Epithelial cell of proximal tubule (primary cell): ENCODE results near the gene CCDC85B. TPM values are rescaled to one million over a fixed set of nuclear protein-coding genes. Genes with fewer than 3 reads are reported as not detected.

Experiments
- DNase-seq: peaks from one replicate; pipeline ENCODE4 v3.0.0-alpha.2; 2011; ENCODE audit warnings: low read depth
- H3K4me3 ChIP-seq: 2 replicates; pipeline ENCODE4 v1.5.1; 2011; ENCODE audit warnings: low read depth, mild to moderate bottlenecking, low read length
- total RNA-seq: library from RNA; depleted of rRNA; stranded (reverse); fragments of >200 nt; gene quantifications from 2 replicates; pipeline ENCODE4 v1.2.3, GENCODE V29; 2015
- TF ChIP-seq, protein P1 (sequence below): conservative IDR thresholded peaks from 2 replicates; pipeline ENCODE4 v1.5.1; 2012; ENCODE audit warnings: low read depth, mild to moderate bottlenecking, low read length

The CCDC85B gene
- total RNA-seq, 1 donor from 2014 or later = 94.2 TPM

DNA sequence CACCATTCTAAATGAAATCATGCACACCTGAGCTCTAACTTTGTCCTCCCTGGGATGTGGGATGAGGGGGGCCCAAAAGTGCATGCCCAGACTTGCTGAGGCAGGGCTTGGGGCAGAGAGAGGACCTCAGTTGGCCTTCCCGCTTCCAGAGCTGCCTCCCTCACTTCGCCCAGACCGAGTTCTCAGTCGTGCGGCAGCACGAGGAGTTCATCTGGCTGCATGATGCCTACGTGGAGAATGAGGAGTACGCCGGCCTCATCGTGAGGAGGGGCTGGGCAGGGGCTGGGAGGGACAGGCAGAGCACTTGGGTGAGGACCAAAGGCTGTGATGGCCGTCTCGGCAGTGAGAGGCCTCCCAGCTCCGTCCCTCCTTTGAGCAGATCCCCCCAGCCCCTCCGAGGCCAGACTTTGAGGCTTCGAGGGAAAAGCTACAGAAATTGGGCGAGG lies 40.7 kb upstream of the CCDC85B start:
- TF ChIP-seq, protein P1, sequence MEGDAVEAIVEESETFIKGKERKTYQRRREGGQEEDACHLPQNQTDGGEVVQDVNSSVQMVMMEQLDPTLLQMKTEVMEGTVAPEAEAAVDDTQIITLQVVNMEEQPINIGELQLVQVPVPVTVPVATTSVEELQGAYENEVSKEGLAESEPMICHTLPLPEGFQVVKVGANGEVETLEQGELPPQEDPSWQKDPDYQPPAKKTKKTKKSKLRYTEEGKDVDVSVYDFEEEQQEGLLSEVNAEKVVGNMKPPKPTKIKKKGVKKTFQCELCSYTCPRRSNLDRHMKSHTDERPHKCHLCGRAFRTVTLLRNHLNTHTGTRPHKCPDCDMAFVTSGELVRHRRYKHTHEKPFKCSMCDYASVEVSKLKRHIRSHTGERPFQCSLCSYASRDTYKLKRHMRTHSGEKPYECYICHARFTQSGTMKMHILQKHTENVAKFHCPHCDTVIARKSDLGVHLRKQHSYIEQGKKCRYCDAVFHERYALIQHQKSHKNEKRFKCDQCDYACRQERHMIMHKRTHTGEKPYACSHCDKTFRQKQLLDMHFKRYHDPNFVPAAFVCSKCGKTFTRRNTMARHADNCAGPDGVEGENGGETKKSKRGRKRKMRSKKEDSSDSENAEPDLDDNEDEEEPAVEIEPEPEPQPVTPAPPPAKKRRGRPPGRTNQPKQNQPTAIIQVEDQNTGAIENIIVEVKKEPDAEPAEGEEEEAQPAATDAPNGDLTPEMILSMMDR = no peak
- no peak for DNase-seq
- no peak overlapping the region for H3K4me3 ChIP-seq

DNA sequence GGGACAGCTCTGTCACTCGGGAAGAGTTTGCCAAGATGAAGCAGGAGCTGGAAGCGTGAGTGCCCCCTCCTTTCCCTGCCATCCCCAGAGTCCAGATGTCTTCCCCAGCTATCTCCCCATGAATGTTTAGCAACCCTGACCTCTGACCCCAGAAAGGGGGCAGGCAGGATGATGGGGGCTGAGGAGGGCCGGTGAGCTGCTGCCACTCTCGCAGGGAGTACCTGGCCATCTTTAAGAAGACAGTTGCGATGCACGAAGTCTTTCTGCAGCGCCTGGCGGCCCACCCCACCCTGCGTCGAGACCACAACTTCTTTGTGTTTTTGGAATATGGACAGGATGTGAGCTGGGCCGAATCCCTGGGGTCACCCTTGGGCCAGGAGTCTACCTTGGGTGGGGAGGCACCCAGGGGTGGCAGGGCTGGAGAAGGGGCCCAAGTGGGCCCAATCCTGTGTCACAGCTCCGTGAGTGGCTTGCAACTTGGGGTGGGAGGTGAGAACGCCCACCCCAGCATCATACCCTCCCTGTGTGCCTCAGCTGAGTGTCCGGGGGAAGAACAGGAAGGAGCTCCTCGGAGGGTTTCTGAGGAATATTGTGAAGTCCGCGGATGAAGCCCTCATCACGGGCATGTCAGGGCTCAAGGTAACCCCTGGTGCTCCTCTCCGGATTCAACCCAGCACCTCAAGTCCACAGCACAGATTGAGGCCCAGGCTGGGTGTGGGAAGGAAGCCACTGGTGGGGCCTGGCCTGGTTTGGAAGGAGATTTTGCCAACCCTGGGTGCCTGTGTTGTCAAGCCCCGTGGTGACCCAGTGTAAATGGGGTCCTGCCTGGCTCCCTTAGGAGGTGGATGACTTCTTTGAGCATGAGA lies 40.0 kb upstream of the CCDC85B start:
- no peak overlapping the region for H3K4me3 ChIP-seq
- no peak for DNase-seq
- TF ChIP-seq, protein P1 = no peak

GRCh38 chr11:65851083-65851579 lies 39.3 kb upstream of the CCDC85B start:
- H3K4me3 ChIP-seq = no peak overlapping the region
- no peak for DNase-seq
- TF ChIP-seq, protein P1 = peak; percentile 58

DNA sequence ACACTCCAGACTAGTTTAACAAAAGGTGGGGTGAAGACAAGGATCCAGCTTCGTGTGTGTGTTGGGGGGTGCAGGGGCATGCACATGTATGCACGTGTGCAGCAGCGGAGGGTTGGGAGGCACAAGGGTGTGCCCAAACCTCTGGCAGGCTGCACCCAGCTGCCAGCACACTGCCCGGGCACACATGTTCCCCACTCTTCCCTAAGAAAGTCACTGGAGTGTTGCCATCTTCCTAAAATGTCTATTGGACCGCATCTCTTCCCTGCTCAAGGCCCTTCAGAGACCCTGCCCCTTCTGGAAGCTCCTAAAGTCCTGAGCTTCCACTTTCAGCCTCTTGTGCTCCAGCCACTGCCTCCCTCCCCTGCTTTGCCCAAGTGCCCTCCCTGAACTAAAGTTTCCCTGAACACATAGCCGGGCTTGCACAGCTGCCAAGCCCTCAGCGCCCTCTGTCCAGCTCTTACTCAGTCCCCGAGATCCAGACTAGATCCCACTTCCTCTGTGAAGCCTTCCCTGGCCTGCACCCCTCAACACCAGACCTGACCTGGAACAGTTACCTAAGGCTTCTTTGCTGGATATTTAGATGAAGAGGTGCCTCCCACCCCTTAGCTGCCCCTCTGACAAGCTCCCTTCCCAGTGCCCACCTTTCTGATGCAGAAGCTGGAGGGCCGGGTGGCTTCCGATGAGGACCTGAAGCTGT lies 38.5 kb upstream of the CCDC85B start:
- no peak overlapping the region for H3K4me3 ChIP-seq
- no peak for DNase-seq
- TF ChIP-seq, protein P1 = no peak

DNA sequence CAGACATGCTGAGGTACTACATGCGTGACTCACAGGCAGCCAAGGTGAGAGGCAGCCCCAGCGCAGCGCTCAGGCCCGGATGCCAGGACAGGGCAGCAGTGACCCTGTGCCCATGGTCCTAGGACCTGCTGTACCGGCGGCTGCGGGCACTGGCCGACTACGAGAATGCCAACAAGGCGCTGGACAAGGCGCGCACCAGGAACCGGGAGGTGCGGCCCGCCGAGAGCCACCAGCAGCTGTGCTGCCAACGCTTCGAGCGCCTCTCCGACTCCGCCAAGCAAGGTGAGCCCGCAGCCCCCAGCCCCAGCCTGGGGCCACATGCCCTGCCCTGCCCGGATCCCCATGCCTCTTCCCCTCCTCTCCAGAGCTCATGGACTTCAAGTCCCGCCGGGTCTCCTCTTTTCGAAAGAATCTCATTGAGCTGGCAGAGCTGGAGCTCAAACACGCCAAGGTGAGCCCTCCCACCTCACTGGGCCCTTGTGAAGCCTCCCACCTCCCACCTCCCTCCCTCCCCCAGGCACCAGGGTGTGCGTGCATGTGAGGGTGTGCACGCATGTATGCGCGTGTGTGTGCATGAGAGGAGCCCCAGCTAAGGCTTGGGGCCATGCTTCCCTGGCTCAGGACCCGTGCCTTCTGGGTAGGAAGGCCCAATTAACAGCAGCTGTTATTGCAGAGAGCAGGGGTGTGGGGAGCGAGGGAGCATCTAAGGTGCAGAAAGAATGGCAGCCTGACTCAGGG lies 37.8 kb upstream of the CCDC85B start:
- TF ChIP-seq, protein P1 = no peak
- DNase-seq = no peak
- H3K4me3 ChIP-seq = no peak overlapping the region

- DNase-seq = no peak
- TF ChIP-seq, protein P1 = peak; percentile 9
- no peak overlapping the region for H3K4me3 ChIP-seq
Observed at GRCh38 chr11:65853246-65853979, 37.1 kb upstream of the CCDC85B start.
